ENCODE results near the gene UGCG.

The UGCG gene

DNA sequence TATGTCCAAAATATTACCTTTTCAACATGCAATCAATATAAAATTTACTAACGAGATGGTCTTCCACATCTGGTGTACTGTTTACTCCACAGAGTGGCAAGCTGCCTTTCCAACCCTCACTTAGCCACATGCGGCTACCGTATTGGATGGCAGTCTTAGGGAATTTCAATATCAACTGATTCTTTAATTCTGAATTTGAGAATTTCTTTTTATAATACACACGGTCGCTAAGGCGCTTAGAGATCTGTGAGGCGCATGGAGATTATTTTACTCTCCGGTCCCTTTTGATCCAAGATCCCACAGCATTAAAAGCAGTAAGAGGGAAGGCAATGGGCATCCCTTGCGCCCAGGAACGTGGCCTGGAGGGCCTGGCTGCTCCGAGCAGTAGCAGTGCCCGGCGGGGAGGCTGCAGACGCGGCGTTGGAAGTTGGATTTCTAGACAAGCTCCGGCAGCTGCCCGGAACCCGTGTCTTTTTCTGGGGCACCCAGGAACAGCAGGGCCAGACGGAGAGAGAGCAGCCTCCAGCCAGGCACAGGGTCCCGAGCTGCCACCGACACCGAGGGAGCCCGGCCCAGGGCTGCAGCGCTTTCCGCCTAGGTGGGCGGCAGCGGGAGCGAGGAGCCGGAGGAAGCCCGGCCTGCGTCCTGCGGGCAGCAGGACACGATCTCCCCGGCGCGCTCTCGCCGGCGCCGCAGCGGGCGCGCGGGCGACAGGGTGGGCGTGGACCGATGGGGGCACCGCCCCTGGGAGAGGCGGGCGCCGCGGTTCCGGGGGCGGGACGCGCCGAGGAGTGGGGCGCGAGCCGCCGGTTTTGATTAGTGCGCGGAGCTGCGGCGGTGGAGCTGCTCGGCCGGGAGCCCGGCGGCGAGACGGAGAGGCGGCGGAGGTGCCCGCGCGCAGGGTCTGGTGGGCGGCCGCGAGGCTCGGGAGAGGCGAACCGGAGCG is at the start of gene UGCG:
UGCG (plus strand) TSS at position 819 of the 946 bp plus-strand sequence. CDS start 402 bp downstream, outside the sequence.
- H3K4me1 ChIP-seq = peaks cover 29% of the 10 kb centered on the region
- peak; percentile 79 to 88 for DNase-seq (ENCODE audit: low spot score in 2 of 2)
- no peaks in the 10 kb centered on the region for H3K27me3 ChIP-seq (ENCODE audit: low read depth)
- in situ Hi-C loops (cut with MboI; ENCODE audit: low sequenced_read_pairs) = no loop called here
- H3K9me3 ChIP-seq = no peaks in the 10 kb centered on the region
- H3K36me3 ChIP-seq (replicated peaks) = no peaks in the 10 kb centered on the region
- peak within 1 kb of the TSS; percentile 78 for H3K4me3 ChIP-seq

DNA sequence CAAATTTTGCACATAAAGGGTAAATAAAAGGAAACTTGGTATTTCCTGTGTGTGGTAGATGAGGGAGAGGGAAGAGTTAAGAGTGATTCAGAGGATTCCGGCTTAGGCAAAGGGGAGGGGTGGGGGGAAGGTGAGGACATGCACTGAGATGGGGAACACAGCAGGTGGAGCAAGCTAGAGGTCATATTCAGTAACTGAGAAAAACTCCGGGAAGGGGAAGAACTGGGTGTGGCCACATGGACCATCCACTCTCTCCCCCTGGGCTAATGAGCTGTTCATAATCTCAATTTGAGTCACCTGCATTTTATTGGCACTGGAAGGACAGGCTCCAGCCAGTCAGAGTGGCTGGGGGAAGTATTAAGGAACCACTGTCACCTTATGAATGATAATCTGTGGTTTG is 45.1 kb upstream of the UGCG start:
- DNase-seq (ENCODE audit: low spot score in 2 of 2) = no peak
- in situ Hi-C loops (cut with MboI; ENCODE audit: low sequenced_read_pairs) = no loop called here

DNA sequence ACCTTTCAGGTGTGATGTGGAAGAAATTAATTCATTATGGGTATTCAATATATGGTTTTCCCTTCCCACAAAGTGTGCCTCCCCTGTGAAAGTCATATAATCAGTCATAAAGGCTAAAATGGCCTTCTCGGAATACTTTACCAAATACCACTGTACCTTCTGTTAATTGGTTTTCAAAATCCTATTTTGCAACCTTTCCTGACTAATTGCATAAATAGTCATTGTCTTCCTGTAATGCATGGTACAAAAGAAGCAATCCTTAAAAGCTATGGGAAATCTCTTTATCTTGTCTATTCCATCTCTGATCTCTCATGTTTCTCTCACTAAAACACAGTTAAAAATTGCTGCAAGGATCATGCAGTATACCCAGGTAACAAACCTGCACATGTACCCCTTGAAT is 44.3 kb upstream of the UGCG start:
- H3K9me3 ChIP-seq = no peaks in the 10 kb centered on the region
- H3K36me3 ChIP-seq (replicated peaks) = no peaks in the 10 kb centered on the region
- no peaks in the 10 kb centered on the region; the same call in 1 of the 2 replicates for H3K27me3 ChIP-seq (ENCODE audit: low read depth)
- DNase-seq (ENCODE audit: low spot score in 2 of 2) = no peak
- H3K4me3 ChIP-seq = no peak overlapping the region
- in situ Hi-C loops (cut with MboI; ENCODE audit: low sequenced_read_pairs) = no loop called here
- no peaks in the 10 kb centered on the region for H3K4me1 ChIP-seq

More for the DNA sequence above, 45.1 kb upstream of the UGCG start:
- Histone ChIP-seq H3K27me3 (ENCODE audit: low read depth) (no peaks in the 10 kb centered on the region; the same call in 1 of the 2 replicates), H3K4me1 (no peaks in the 10 kb centered on the region), H3K36me3 (replicated peaks) (no peaks in the 10 kb centered on the region), H3K4me3 (no peak overlapping the region), H3K9me3 (no peaks in the 10 kb centered on the region)

DNA sequence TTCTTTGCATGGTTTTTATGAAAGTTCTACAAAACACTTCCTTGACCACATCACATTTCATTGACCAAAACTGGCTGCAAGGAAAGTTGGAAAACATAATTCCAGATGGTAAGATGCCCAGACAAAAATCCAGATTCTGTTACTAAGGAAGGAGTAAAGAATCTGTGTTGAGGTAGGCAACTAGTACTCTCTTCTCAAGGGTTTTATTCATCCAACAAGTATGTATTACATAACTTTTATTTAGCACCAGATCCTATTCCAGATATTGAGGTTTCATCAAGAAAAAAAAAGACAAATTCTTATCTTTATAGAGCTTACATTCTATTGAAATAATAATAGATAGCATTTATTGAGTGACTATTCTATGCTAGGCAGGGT is 43.2 kb upstream of the UGCG start:
- Histone ChIP-seq H3K9me3 (no peaks in the 10 kb centered on the region), H3K36me3 (replicated peaks) (no peaks in the 10 kb centered on the region), H3K27me3 (ENCODE audit: low read depth) (no peaks in the 10 kb centered on the region; the same call in 1 of the 2 replicates), H3K4me1 (no peaks in the 10 kb centered on the region), H3K4me3 (no peak overlapping the region)
- in situ Hi-C loops (cut with MboI; ENCODE audit: low sequenced_read_pairs) = no loop called here
- no peak for DNase-seq (ENCODE audit: low spot score in 2 of 2)

DNA sequence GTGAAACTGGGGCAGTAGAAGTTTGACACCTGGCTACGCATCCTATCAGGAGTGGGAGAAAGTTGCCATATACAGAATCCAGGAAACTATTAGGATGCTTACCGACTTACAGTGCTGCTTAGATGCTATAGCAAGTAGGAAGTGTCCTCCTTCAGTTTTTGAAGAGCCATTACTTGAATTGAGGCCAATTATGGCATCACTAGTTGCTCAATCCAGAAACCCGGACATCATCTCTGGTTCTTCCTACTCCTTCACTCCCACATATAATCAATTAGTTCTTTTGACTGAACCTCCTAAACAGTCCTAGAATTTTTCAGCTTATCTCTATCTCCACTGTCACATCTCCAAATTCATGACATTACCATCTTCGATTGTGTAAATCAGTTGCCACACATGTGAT is 41.8 kb upstream of the UGCG start:
- in situ Hi-C loops (cut with MboI; ENCODE audit: low sequenced_read_pairs) = no loop called here
- Histone ChIP-seq H3K4me3 (no peak overlapping the region), H3K9me3 (no peaks in the 10 kb centered on the region), H3K36me3 (replicated peaks) (no peaks in the 10 kb centered on the region), H3K4me1 (no peaks in the 10 kb centered on the region), H3K27me3 (ENCODE audit: low read depth) (no peaks in the 10 kb centered on the region; the same call in 1 of the 2 replicates)
- no peak for DNase-seq (ENCODE audit: low spot score in 2 of 2)

DNA sequence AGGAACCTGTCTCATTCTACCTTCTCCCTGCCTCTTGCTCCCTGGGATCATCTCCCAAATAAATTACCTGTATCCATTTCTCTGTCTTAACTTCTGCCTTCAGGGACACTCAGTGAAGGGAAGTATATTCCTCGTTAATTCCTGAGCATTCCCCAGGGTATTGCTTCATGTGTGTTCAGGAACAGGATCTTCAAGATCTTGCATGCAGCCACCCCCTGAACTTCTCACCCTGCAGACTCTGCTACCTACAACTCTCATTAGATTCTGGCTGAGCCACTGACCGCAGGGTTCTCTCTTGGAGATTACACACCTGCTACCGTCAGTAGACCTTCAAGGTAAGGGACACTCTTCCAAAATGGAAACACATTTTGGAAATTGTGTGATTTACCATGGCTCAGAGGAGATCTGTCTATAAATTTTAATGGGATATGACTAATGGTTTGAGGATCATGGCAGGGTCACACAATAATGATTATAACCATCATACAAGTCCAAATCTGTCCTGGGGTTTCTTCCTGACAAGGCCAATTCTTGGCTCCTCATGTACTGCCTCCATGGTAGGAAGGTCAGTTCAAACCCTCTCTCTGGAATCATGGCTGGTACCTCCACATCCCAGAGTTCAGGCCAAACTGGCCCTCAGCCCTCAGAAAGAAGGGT is 38.9 kb upstream of the UGCG start:
- no peak for DNase-seq (ENCODE audit: low spot score in 2 of 2)
- H3K27me3 ChIP-seq (ENCODE audit: low read depth) = no peaks in the 10 kb centered on the region
- H3K4me1 ChIP-seq = no peaks in the 10 kb centered on the region
- H3K36me3 ChIP-seq (replicated peaks) = no peaks in the 10 kb centered on the region
- H3K9me3 ChIP-seq = no peaks in the 10 kb centered on the region
- in situ Hi-C loops (cut with MboI; ENCODE audit: low sequenced_read_pairs) = no loop called here
- H3K4me3 ChIP-seq = no peak overlapping the region

DNA sequence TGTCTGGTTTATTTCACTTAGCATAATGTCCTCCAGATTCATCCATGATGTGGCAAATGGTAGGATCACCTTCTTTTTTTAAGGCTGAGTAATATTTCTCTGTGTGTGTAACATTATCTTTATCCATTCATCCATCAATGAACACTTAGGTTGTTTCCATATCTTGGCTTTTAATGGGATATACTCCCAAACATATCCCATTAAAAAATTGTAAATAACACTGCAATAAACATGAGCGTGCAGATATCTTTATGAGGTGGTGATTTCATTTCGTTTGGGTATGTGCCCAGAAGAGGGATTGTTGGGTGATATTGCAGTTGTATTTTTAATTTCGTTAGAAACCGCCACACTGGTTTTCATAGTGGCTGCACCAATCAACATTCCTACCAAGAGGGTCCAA is 36.2 kb upstream of the UGCG start:
- H3K9me3 ChIP-seq = no peaks in the 10 kb centered on the region
- in situ Hi-C loops (cut with MboI; ENCODE audit: low sequenced_read_pairs) = no loop called here
- H3K27me3 ChIP-seq (ENCODE audit: low read depth) = no peaks in the 10 kb centered on the region
- no peak overlapping the region for H3K4me3 ChIP-seq
- H3K4me1 ChIP-seq = no peaks in the 10 kb centered on the region
- H3K36me3 ChIP-seq (replicated peaks) = no peaks in the 10 kb centered on the region
- no peak for DNase-seq (ENCODE audit: low spot score in 2 of 2)

DNA sequence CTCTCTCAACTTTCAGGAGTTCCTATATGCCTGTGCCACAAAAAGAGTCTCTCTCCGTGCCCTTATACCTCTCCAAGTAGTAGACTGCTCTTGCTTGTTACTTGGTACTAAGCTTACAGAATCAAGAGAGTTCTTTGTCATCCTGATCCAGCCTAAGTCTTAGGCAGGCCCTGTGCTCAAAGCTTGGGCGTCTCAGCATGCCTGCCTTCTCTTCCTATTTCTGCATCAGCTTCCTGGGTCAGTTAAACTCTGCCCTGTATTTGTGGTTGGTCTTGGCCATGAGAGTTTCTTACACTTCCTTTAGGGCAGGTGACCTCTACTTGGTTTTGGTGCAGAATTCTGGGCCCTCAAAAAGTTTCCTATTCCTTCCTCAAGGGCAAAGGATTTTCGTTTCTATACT is 33.0 kb upstream of the UGCG start:
- Histone ChIP-seq H3K4me1 (no peaks in the 10 kb centered on the region), H3K9me3 (no peaks in the 10 kb centered on the region)

DNA sequence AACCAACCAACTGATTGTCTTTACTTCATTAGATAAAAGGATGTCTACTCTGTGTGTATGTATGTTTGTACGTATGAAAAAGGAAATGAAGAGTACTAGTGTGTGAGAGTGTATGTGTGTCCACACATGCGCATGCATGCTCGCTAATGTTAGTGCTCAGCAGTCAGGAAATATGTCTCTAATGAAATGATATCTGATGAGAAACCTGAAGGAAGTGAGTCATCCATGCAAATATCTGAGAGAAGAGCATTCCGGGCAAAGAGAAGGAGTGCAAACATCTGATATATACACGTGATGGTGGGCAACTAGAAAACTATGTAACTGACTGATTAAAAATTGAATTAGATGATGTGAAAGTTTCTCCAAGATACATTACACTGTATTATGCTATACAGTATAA is 29.6 kb upstream of the UGCG start:
- H3K4me3 ChIP-seq = no peak overlapping the region
- in situ Hi-C loops (cut with MboI; ENCODE audit: low sequenced_read_pairs) = no loop called here
- H3K27me3 ChIP-seq (ENCODE audit: low read depth) = no peaks in the 10 kb centered on the region
- no peak for DNase-seq (ENCODE audit: low spot score in 2 of 2)
- H3K36me3 ChIP-seq (replicated peaks) = no peaks in the 10 kb centered on the region
- no peaks in the 10 kb centered on the region for H3K4me1 ChIP-seq
- H3K9me3 ChIP-seq = no peaks in the 10 kb centered on the region

More for the DNA sequence above, 33.0 kb upstream of the UGCG start:
- Histone ChIP-seq H3K4me3 (no peak overlapping the region), H3K36me3 (replicated peaks) (no peaks in the 10 kb centered on the region), H3K27me3 (ENCODE audit: low read depth) (no peaks in the 10 kb centered on the region)
- in situ Hi-C loops (cut with MboI; ENCODE audit: low sequenced_read_pairs) = no loop called here
- DNase-seq (ENCODE audit: low spot score in 2 of 2) = no peak

DNA sequence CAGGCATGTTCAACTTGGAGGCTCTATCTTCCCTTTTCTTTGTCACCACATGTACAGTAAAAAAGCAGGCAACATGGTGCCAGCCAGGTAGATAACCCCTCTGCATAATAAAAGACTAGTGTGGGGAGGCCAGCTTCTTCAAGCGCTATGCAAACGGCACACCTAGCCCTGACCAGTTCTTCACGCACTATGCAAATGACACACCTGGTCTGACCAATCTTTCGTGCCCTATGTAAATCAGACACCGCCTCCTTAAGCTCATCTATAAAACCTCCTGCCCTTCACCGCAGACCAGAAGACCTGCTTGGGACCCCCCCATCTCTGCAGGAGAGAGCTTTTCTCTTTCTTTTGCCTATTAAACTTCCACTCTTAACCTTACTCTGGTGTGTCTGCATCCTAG is 28.1 kb upstream of the UGCG start:
- H3K9me3 ChIP-seq = no peaks in the 10 kb centered on the region
- H3K4me1 ChIP-seq = no peaks in the 10 kb centered on the region
- H3K27me3 ChIP-seq (ENCODE audit: low read depth) = no peaks in the 10 kb centered on the region
- H3K4me3 ChIP-seq = no peak overlapping the region
- in situ Hi-C loops (cut with MboI; ENCODE audit: low sequenced_read_pairs) = no loop called here
- DNase-seq (ENCODE audit: low spot score in 2 of 2) = no peak
- H3K36me3 ChIP-seq (replicated peaks) = no peaks in the 10 kb centered on the region

DNA sequence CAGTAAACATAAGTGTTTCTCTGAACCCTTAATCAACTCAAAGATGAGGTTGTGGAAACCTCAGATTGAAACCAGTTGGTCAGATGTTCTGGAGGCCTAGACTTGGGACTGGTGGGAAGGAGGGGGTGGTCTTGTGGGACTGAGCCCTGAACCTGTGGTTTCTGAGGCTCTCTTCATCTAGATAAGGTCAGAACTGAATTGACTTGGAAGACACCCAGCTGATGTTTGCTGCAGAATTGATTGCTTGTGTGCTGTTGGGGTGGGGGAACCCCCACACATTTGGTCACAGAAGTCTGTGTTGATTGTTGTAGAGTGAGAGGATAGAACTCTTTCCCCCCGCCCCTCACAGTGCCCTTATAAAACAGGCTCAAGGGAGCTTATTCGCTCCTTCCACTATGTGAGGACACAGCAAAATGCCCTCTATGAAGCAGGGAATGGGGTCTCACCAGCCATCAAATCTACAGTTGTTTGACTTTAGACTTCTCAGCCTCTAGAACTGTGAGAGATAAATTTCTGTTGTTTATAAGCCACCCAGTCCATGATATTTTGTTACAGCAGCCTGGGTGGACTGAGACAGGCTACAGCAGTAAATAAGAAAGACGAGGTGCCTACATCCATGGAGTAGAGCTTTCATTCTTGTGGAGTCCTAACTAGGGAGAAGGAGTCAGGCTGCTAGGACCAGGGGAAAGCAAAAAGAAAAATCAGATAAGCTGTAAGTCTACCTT is 25.7 kb upstream of the UGCG start:
- H3K9me3 ChIP-seq = no peaks in the 10 kb centered on the region
- in situ Hi-C loops (cut with MboI; ENCODE audit: low sequenced_read_pairs) = no loop called here
- no peaks in the 10 kb centered on the region for H3K27me3 ChIP-seq (ENCODE audit: low read depth)
- peaks cover 3% of the 10 kb centered on the region; the same call in 1 of the 2 replicates for H3K4me1 ChIP-seq
- no peaks in the 10 kb centered on the region for H3K36me3 ChIP-seq (replicated peaks)
- H3K4me3 ChIP-seq = no peak overlapping the region
- no peak for DNase-seq (ENCODE audit: low spot score in 2 of 2)

DNA sequence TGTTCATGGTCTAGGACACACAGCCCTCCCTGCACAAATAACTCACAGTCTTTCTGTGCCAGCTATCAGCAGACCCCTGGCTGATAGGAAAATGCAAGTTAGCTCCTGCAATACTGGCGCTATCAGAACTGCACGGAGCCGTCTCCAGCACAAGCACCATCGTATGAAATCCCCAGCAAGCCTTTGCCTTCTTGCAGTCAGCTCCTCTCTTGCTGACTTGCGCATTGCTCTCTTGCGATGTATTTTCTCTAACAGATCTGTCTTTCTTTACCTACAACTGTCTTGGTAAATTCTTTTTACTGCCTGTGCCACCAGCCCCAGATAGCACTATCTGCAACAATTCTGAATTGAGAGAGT is 25.1 kb upstream of the UGCG start:
- peaks cover 3% of the 10 kb centered on the region; the same call in 1 of the 2 replicates for H3K4me1 ChIP-seq
- H3K27me3 ChIP-seq (ENCODE audit: low read depth) = no peaks in the 10 kb centered on the region
- in situ Hi-C loops (cut with MboI; ENCODE audit: low sequenced_read_pairs) = no loop called here
- no peak for DNase-seq (ENCODE audit: low spot score in 2 of 2)
- H3K4me3 ChIP-seq = no peak overlapping the region
- H3K36me3 ChIP-seq (replicated peaks) = no peaks in the 10 kb centered on the region
- no peaks in the 10 kb centered on the region for H3K9me3 ChIP-seq

DNA sequence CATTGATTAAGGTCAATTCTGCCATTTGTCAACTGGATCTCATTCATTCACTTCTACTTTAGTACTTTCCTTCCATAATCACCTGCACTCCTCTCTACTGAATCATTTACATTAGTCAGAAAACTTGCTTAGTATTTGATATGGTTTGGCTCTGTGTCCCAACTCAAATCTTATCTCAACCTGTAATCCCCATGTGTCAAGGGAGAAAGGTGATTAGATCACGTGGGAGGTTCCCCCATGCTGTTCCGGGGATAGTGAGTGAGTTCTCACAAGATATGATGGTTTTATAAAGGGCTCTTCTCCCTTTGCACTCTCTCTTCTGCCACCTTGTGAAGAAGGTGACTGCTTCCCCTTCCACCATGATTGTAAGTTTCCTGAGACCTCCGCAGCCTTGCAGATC is 23.7 kb upstream of the UGCG start:
- H3K4me1 ChIP-seq = peaks cover 3% of the 10 kb centered on the region; the same call in 1 of the 2 replicates
- no peaks in the 10 kb centered on the region for H3K9me3 ChIP-seq
- H3K36me3 ChIP-seq (replicated peaks) = no peaks in the 10 kb centered on the region
- H3K27me3 ChIP-seq (ENCODE audit: low read depth) = no peaks in the 10 kb centered on the region
- H3K4me3 ChIP-seq = no peak overlapping the region
- no peak for DNase-seq (ENCODE audit: low spot score in 2 of 2)
- in situ Hi-C loops (cut with MboI; ENCODE audit: low sequenced_read_pairs) = no loop called here

DNA sequence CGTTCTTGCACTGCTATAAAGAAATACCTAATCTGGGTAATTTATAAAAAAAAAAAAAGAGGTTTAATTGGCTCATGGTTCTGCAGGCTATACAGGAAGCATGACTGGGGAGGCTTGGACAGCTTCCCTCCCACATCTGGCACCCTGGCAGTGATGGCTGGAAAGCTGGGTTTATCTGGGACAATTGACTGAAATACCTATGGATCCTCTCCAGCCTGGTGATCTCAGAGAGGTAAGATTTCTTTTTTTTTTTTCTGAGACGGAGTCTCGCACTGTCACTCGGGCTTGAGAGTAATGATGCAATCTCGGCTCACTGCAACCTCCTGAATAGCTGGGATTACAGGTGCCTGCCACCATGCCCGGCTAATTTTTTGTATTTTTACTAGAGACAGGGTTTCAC is 22.7 kb upstream of the UGCG start:
- no peak for DNase-seq (ENCODE audit: low spot score in 2 of 2)
- Histone ChIP-seq H3K9me3 (no peaks in the 10 kb centered on the region), H3K36me3 (replicated peaks) (no peaks in the 10 kb centered on the region), H3K27me3 (ENCODE audit: low read depth) (no peaks in the 10 kb centered on the region), H3K4me3 (no peak overlapping the region), H3K4me1 (peaks cover 3% of the 10 kb centered on the region; the same call in 1 of the 2 replicates)
- in situ Hi-C loops (cut with MboI; ENCODE audit: low sequenced_read_pairs) = no loop called here
